ENCODE results near the gene PP2D1. TPM values are rescaled to one million over a fixed set of nuclear protein-coding genes. Genes with fewer than 3 reads are reported as not detected.
A peak's percentile ranks its signal among the peaks of the same experiment; 100 is the strongest.
"Not testable (repeated sequence)": the region's sequence is repeated elsewhere in the genome, so short reads cannot be mapped to it uniquely, and the experiment has no call there.

PP2D1 gene
- total RNA-seq, 1 experiment from 2014 or later: not detected

GRCh38 chr3:20054549-20054987 lies 42.5 kb upstream of the PP2D1 start:
- Histone ChIP-seq H3K4me3 (ENCODE audit: low read length) (peak overlapping the region; percentile 31), H3K4me1 (ENCODE audit: low read length) (peaks cover 47% of the 10 kb centered on the region), H3K9ac (ENCODE audit: low read length) (peak overlapping the region; percentile 50), H3K36me3 (ENCODE audit: insufficient read depth, low read length) (no peaks in the 10 kb centered on the region), H3K27ac (ENCODE audit: low read length) (peak overlapping the region; percentile 91), H2AFZ (ENCODE audit: low read length) (no peak overlapping the region), H3K9me2 (replicated peaks; ENCODE audit: insufficient read depth, low read length) (no peaks in the 10 kb centered on the region), H3K79me2 (ENCODE audit: low read length) (peaks cover 91% of the 10 kb centered on the region), H3K27me3 (ENCODE audit: low read length) (no peaks in the 10 kb centered on the region), H3K9me3 (ENCODE audit: low read length) (no peaks in the 10 kb centered on the region), H3K4me2 (ENCODE audit: low read depth, low read length, poor library complexity, severe bottlenecking) (peak overlapping the region; percentile 57), H4K20me1 (ENCODE audit: insufficient read depth, low read depth, low read length) (no peaks in the 10 kb centered on the region)
- peak; percentile 96 for DNase-seq

DNA sequence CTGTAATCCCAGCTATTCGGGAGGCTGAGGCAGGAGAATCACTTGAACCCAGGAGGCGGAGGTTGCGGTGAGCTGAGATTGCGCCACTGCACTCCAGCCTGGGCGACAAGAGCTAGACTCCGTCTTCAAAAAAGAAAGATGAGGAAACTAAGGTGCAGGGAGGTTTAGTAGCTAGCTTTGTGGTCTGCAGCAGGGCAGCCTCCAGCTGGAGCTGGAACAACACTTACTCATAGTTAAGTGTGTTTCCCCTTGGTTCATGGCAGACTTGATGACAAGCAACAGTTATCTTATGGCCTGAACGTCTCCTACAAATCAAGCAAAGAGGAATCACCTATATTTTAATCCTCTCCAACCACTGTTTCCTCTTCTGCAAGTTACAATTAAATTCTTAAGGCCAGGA lies 40.8 kb upstream of the PP2D1 start:
- H3K27ac ChIP-seq (ENCODE audit: low read length): peak overlapping the region; percentile 47
- no peak overlapping the region for H3K4me3 ChIP-seq (ENCODE audit: low read length)
- H3K4me1 ChIP-seq (ENCODE audit: low read length): peaks cover 64% of the 10 kb centered on the region
- no peaks in the 10 kb centered on the region for H3K27me3 ChIP-seq (ENCODE audit: low read length)
- no peak overlapping the region for H3K9ac ChIP-seq (ENCODE audit: low read length)
- H4K20me1 ChIP-seq (ENCODE audit: insufficient read depth, low read depth, low read length): no peaks in the 10 kb centered on the region
- H3K79me2 ChIP-seq (ENCODE audit: low read length): peaks cover 94% of the 10 kb centered on the region
- no peaks in the 10 kb centered on the region for H3K36me3 ChIP-seq (ENCODE audit: insufficient read depth, low read length)
- no peaks in the 10 kb centered on the region for H3K9me2 ChIP-seq (replicated peaks; ENCODE audit: insufficient read depth, low read length)
- no peak for DNase-seq
- H2AFZ ChIP-seq (ENCODE audit: low read length): no peak overlapping the region
- no peaks in the 10 kb centered on the region for H3K9me3 ChIP-seq (ENCODE audit: low read length)
- no peak overlapping the region for H3K4me2 ChIP-seq (ENCODE audit: low read depth, low read length, poor library complexity, severe bottlenecking)

GRCh38 chr3:20051123-20051806 lies 39.2 kb upstream of the PP2D1 start:
- Histone ChIP-seq H4K20me1 (ENCODE audit: insufficient read depth, low read depth, low read length) (no peaks in the 10 kb centered on the region), H3K36me3 (ENCODE audit: insufficient read depth, low read length) (no peaks in the 10 kb centered on the region), H3K9ac (ENCODE audit: low read length) (no peak overlapping the region), H2AFZ (ENCODE audit: low read length) (no peak overlapping the region), H3K4me2 (ENCODE audit: low read depth, low read length, poor library complexity, severe bottlenecking) (no peak overlapping the region), H3K4me3 (ENCODE audit: low read length) (no peak overlapping the region), H3K27ac (ENCODE audit: low read length) (peak overlapping the region; percentile 27; the same call in 1 of the 2 replicates), H3K9me3 (ENCODE audit: low read length) (no peaks in the 10 kb centered on the region), H3K79me2 (ENCODE audit: low read length) (peaks cover 94% of the 10 kb centered on the region), H3K4me1 (ENCODE audit: low read length) (peaks cover 70% of the 10 kb centered on the region), H3K9me2 (replicated peaks; ENCODE audit: insufficient read depth, low read length) (no peaks in the 10 kb centered on the region), H3K27me3 (ENCODE audit: low read length) (no peaks in the 10 kb centered on the region)
- no peak for DNase-seq

GRCh38 chr3:20047976-20048883 lies 36.2 kb upstream of the PP2D1 start:
- Histone ChIP-seq H3K9ac (ENCODE audit: low read length) (peak overlapping the region; percentile 68), H3K4me1 (ENCODE audit: low read length) (peaks cover 65% of the 10 kb centered on the region), H3K79me2 (ENCODE audit: low read length) (peaks cover 99% of the 10 kb centered on the region), H4K20me1 (ENCODE audit: insufficient read depth, low read depth, low read length) (no peaks in the 10 kb centered on the region), H3K9me3 (ENCODE audit: low read length) (no peaks in the 10 kb centered on the region), H2AFZ (ENCODE audit: low read length) (peak overlapping the region; percentile 56; the same call in 1 of the 2 replicates), H3K4me2 (ENCODE audit: low read depth, low read length, poor library complexity, severe bottlenecking) (peak overlapping the region; percentile 80), H3K27ac (ENCODE audit: low read length) (peak overlapping the region; percentile 88), H3K36me3 (ENCODE audit: insufficient read depth, low read length) (no peaks in the 10 kb centered on the region), H3K27me3 (ENCODE audit: low read length) (no peaks in the 10 kb centered on the region), H3K9me2 (replicated peaks; ENCODE audit: insufficient read depth, low read length) (no peaks in the 10 kb centered on the region), H3K4me3 (ENCODE audit: low read length) (peak overlapping the region; percentile 58)
- peak; percentile 62 for DNase-seq

- Histone ChIP-seq H2AFZ (ENCODE audit: low read length) (peak overlapping the region; percentile 56; the same call in 1 of the 2 replicates), H3K36me3 (ENCODE audit: insufficient read depth, low read length) (no peaks in the 10 kb centered on the region), H4K20me1 (ENCODE audit: insufficient read depth, low read depth, low read length) (no peaks in the 10 kb centered on the region), H3K4me3 (ENCODE audit: low read length) (peak overlapping the region; percentile 58), H3K9me2 (replicated peaks; ENCODE audit: insufficient read depth, low read length) (no peaks in the 10 kb centered on the region), H3K9ac (ENCODE audit: low read length) (peak overlapping the region; percentile 68), H3K4me2 (ENCODE audit: low read depth, low read length, poor library complexity, severe bottlenecking) (peak overlapping the region; percentile 80), H3K79me2 (ENCODE audit: low read length) (peaks cover 99% of the 10 kb centered on the region), H3K27ac (ENCODE audit: low read length) (peak overlapping the region; percentile 88), H3K27me3 (ENCODE audit: low read length) (no peaks in the 10 kb centered on the region), H3K9me3 (ENCODE audit: low read length) (no peaks in the 10 kb centered on the region), H3K4me1 (ENCODE audit: low read length) (peaks cover 68% of the 10 kb centered on the region)
- peak; percentile 60 for DNase-seq
Observed at GRCh38 chr3:20047341-20047779, 35.3 kb upstream of the PP2D1 start.

GRCh38 chr3:20046556-20046955 lies 34.5 kb upstream of the PP2D1 start:
- Histone ChIP-seq H3K9me3 (ENCODE audit: low read length) (no peaks in the 10 kb centered on the region), H2AFZ (ENCODE audit: low read length) (no peak overlapping the region), H3K4me3 (ENCODE audit: low read length) (peak overlapping the region; percentile 58; the same call in 1 of the 2 replicates), H3K27ac (ENCODE audit: low read length) (peak overlapping the region; percentile 88), H3K9ac (ENCODE audit: low read length) (peak overlapping the region; percentile 68), H3K4me1 (ENCODE audit: low read length) (peaks cover 76% of the 10 kb centered on the region), H4K20me1 (ENCODE audit: insufficient read depth, low read depth, low read length) (peaks cover 5% of the 10 kb centered on the region; the same call in 1 of the 2 replicates), H3K36me3 (ENCODE audit: insufficient read depth, low read length) (no peaks in the 10 kb centered on the region), H3K27me3 (ENCODE audit: low read length) (no peaks in the 10 kb centered on the region), H3K79me2 (ENCODE audit: low read length) (peaks cover 99% of the 10 kb centered on the region), H3K4me2 (ENCODE audit: low read depth, low read length, poor library complexity, severe bottlenecking) (peak overlapping the region; percentile 80), H3K9me2 (replicated peaks; ENCODE audit: insufficient read depth, low read length) (no peaks in the 10 kb centered on the region)
- DNase-seq: peak; percentile 69

DNA sequence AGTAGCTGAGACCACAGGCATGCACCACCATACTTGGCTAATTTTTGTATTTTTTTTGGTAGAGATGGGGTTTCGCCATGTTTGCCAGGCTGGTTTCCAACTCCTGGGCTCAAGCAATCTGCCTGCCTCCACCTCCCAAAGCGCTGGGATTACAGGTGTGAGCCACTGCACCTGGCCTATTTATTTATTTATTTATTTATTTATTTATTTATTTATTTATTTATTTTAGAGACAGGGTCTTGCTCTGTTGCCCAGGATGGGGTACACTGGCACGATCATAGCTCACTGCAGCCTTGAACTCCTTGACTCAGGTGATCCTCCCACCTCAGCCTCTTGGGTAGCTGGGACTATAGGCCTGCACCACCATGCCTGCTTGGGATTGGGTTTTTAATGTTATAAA lies 33.1 kb upstream of the PP2D1 start:
- Histone ChIP-seq H3K4me1 (ENCODE audit: low read length) (peaks cover 79% of the 10 kb centered on the region), H4K20me1 (ENCODE audit: insufficient read depth, low read depth, low read length) (peaks cover 10% of the 10 kb centered on the region; the same call in 1 of the 2 replicates), H3K79me2 (ENCODE audit: low read length) (peaks cover 94% of the 10 kb centered on the region), H3K27ac (ENCODE audit: low read length) (0 out of 2 replicates have a peak overlapping the region, but pooled peaks have one; percentile 88)
- not testable (repeated sequence) for H3K9ac ChIP-seq (ENCODE audit: low read length); H2AFZ ChIP-seq (ENCODE audit: low read length); H3K9me3 ChIP-seq (ENCODE audit: low read length); H3K4me2 ChIP-seq (ENCODE audit: low read depth, low read length, poor library complexity, severe bottlenecking); H3K36me3 ChIP-seq (ENCODE audit: insufficient read depth, low read length); DNase-seq; H3K9me2 ChIP-seq (replicated peaks; ENCODE audit: insufficient read depth, low read length); H3K27me3 ChIP-seq (ENCODE audit: low read length); H3K4me3 ChIP-seq (ENCODE audit: low read length)

GRCh38 chr3:20043825-20044224 lies 31.8 kb upstream of the PP2D1 start:
- peaks cover 73% of the 10 kb centered on the region for H3K4me1 ChIP-seq (ENCODE audit: low read length)
- H4K20me1 ChIP-seq (ENCODE audit: insufficient read depth, low read depth, low read length): peaks cover 10% of the 10 kb centered on the region; the same call in 1 of the 2 replicates
- H3K4me3 ChIP-seq (ENCODE audit: low read length): peak overlapping the region; percentile 55
- no peaks in the 10 kb centered on the region for H3K27me3 ChIP-seq (ENCODE audit: low read length)
- H3K9ac ChIP-seq (ENCODE audit: low read length): peak overlapping the region; percentile 50
- peaks cover 81% of the 10 kb centered on the region for H3K79me2 ChIP-seq (ENCODE audit: low read length)
- peak overlapping the region; percentile 60 for H3K27ac ChIP-seq (ENCODE audit: low read length)
- H3K9me2 ChIP-seq (replicated peaks; ENCODE audit: insufficient read depth, low read length): no peaks in the 10 kb centered on the region
- no peak overlapping the region for H2AFZ ChIP-seq (ENCODE audit: low read length)
- H3K4me2 ChIP-seq (ENCODE audit: low read depth, low read length, poor library complexity, severe bottlenecking): peak overlapping the region; percentile 90
- DNase-seq: no peak
- H3K36me3 ChIP-seq (ENCODE audit: insufficient read depth, low read length): no peaks in the 10 kb centered on the region
- no peaks in the 10 kb centered on the region for H3K9me3 ChIP-seq (ENCODE audit: low read length)
